Muscle of leg (tissue), 16 donors: ENCODE data around the gene NCEH1. TPM values are rescaled to one million over a fixed set of nuclear protein-coding genes. Genes with fewer than 3 reads are reported as not detected.
"Not testable (repeated sequence)": the region's sequence is repeated elsewhere in the genome, so short reads cannot be mapped to it uniquely, and the experiment has no call there.

Experiments used
- DNase-seq: peaks from one replicate; pipeline ENCODE4 v3.0.0; 2013
- H3K27ac ChIP-seq: one replicate; pipeline ENCODE4 v1.5.1; 2013; ENCODE audit warnings: mild to moderate bottlenecking, low read length, control low read depth
- H3K27me3 ChIP-seq: one replicate; pipeline ENCODE4 v1.6.1; 2013; ENCODE audit warnings: low read length; ENCODE audit not compliant: control insufficient read depth, insufficient read depth
- H3K36me3 ChIP-seq: one replicate; pipeline ENCODE4 v1.6.1; 2013; ENCODE audit warnings: low read length; ENCODE audit not compliant: control insufficient read depth, insufficient read depth
- H3K4me1 ChIP-seq: one replicate; pipeline ENCODE4 v1.6.1; 2013; ENCODE audit warnings: low read length; ENCODE audit not compliant: control insufficient read depth, insufficient read depth
- H3K4me3 ChIP-seq: one replicate; pipeline ENCODE4 v1.5.1; 2013; ENCODE audit warnings: low read length, control low read depth
- H3K9me3 ChIP-seq: replicated peaks from 2 replicates; pipeline ENCODE4 v1.6.1; 2013; ENCODE audit warnings: low read depth, low read length; ENCODE audit not compliant: control insufficient read depth
- WGBS: methylation state at CpG from one replicate; pipeline ENCODE4 v1.1.5; 2013; ENCODE audit warnings: missing lambda C conversion rate; ENCODE audit not compliant: insufficient coverage; 5-methylcytosine and 5-hydroxymethylcytosine counted together
- long read RNA-seq, 11 donors: transcript quantifications; one replicate each; lab custom pipeline, GENCODE V29; 2026
- polyA plus RNA-seq, 8 donors: library from polyadenylated mRNA; unstranded; fragments of 120-200 nt; gene quantifications; one replicate each; pipeline versions ENCODE4 v1.2.1 to v1.2.3, GENCODE V29; 2013; ENCODE audit warnings: inconsistent platforms in 1 of 8, low replicate concordance in 1 of 8; ENCODE audit not compliant: insufficient read length in 8 of 8, insufficient read depth in 1 of 8
- total RNA-seq: library from RNA; stranded (reverse); fragments of 120-200 nt; gene quantifications from one replicate; pipeline ENCODE4 v1.2.4, GENCODE V29; 2013

NCEH1 gene, protein sequence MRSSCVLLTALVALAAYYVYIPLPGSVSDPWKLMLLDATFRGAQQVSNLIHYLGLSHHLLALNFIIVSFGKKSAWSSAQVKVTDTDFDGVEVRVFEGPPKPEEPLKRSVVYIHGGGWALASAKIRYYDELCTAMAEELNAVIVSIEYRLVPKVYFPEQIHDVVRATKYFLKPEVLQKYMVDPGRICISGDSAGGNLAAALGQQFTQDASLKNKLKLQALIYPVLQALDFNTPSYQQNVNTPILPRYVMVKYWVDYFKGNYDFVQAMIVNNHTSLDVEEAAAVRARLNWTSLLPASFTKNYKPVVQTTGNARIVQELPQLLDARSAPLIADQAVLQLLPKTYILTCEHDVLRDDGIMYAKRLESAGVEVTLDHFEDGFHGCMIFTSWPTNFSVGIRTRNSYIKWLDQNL
- total RNA-seq, result 1.3 TPM
- polyA plus RNA-seq, result 1 to 10 TPM; 1.4 to 2.6 (median 1.8) TPM
- long read RNA-seq, donor 1, result 0 reads
- long read RNA-seq, donor 2, result 0 reads
- long read RNA-seq, donor 3, result 0 reads
- long read RNA-seq, donor 4, full-length matches to known transcripts, result 2 of 2 reads
- long read RNA-seq, donor 4, partial matches to known transcripts, result 0 of 2 reads
- long read RNA-seq, donor 4, other reads (novel, unspliced or antisense), result 0 of 2 reads
- long read RNA-seq, donor 5, full-length matches to known transcripts, result 2 of 2 reads
- long read RNA-seq, donor 5, partial matches to known transcripts, result 0 of 2 reads
- long read RNA-seq, donor 5, other reads (novel, unspliced or antisense), result 0 of 2 reads
- long read RNA-seq, donor 6, full-length matches to known transcripts, result 3 of 3 reads
- long read RNA-seq, donor 6, partial matches to known transcripts, result 0 of 3 reads
- long read RNA-seq, donor 6, other reads (novel, unspliced or antisense), result 0 of 3 reads
- long read RNA-seq, donor 7, result 0 reads
- long read RNA-seq, donor 8, result 0 reads
- long read RNA-seq, donor 9, result 0 reads
- long read RNA-seq, donor 10, full-length matches to known transcripts, result 1 of 1 reads
- long read RNA-seq, donor 10, partial matches to known transcripts, result 0 of 1 reads
- long read RNA-seq, donor 10, other reads (novel, unspliced or antisense), result 0 of 1 reads
- long read RNA-seq, donor 11, full-length matches to known transcripts, result 1 of 1 reads
- long read RNA-seq, donor 11, partial matches to known transcripts, result 0 of 1 reads
- long read RNA-seq, donor 11, other reads (novel, unspliced or antisense), result 0 of 1 reads

DNA sequence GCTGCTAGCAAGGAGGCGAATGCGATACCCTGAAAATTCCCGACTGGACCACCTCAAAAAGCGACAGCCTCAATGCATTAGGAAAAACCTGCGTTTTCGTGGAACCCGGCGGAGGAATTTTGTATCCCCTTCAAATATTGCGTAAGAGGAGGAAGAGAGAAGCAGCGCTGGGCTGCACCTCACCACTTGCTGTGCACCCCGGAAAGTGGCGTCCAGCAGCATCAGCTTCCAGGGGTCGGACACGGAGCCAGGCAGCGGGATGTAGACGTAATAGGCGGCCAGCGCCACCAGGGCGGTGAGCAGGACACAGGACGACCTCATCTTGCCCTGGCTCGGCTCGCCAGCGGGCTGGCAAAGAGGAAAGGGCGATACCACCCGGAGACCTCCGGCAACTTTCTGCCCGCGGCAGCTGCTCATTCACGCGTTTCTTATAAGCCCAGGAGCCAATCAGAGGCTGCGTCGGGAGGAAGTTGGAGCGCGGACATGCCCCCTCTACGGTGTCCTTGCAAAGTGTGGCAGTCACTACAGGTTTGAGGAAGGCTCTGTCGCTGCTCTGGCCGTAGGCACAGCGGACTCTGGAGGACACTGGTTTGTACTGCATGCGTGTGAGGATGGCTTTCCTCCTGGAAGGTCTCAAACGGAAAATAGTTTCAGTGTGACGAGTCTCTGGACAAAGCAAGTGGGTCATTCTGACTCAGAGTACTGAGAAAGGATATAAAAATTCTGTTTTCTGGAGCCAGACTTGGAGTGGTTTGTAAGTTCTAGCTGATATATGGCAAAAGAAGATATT, at the start of gene NCEH1:
Gene NCEH1 (minus strand): TSS at position 404 of the 790 bp plus-strand sequence. CDS start 83 bp downstream, at position 321.
- peak within 1 kb of the TSS; percentile 75 for H3K4me3 ChIP-seq
- H3K4me1 ChIP-seq, result peaks cover 8% of the 10 kb centered on the region

DNA sequence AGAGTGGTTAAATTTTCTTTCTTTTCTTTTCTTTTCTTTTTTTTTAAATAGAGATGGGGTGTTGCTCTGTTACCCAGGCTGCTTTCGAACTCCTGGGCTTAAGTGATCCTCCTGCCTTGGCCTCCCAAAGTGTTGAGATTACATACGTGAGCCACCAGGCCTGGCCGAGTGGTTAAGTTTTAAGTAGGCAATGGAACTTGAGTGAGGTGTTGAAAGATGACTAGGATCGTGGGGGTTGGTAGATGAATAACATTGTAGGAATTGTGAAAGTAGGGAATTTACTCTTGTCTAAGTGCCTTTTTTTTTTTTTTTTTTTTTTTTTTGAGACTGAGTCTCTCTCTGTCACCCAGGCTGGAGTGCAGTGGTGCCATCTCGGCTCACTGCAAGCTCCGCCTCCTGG, 49.5 kb upstream of the NCEH1 start:
- H3K4me1 ChIP-seq, H3K27ac ChIP-seq, H3K4me3 ChIP-seq, H3K27me3 ChIP-seq, DNase-seq, H3K36me3 ChIP-seq, H3K9me3 ChIP-seq: not testable (repeated sequence)
- WGBS, result 100% methylated on average over 5 of the region's 6 CpGs

More for the DNA sequence above, at the start of gene NCEH1:
- peak; percentile 97 for DNase-seq
- Histone ChIP-seq H3K27me3 (no peaks in the 10 kb centered on the region), H3K36me3 (no peaks in the 10 kb centered on the region), H3K9me3 (no peaks in the 10 kb centered on the region), H3K27ac (peak within 1 kb of the TSS; percentile 89)
- WGBS, result under 1% methylated on average over 37 of the region's 41 CpGs

DNA sequence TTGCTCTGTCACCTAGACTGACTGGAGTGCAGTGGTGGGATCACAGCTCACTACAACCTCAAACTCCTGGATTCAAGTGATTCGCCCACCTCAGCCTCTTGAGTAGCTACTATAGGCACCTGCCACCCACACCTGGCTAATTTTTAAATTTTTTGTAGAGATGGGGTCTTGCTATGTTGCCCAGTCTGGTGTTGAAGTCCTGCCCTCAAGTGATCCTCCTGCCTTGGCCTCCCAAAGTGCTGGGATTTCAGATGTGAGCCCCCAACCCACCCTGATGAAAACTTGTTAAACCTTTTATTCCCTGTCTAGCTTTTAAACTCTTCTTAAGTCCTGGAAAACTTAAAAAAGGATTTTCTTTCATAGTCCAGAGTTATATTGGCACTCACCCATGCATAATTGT, 42.3 kb upstream of the NCEH1 start:
- H3K4me3 ChIP-seq, result no peak overlapping the region
- DNase-seq, result no peak
- H3K27me3 ChIP-seq, result no peaks in the 10 kb centered on the region
- H3K4me1 ChIP-seq, result peaks cover 5% of the 10 kb centered on the region
- no peak overlapping the region for H3K27ac ChIP-seq
- peaks cover 3% of the 10 kb centered on the region for H3K36me3 ChIP-seq
- no CpG with 5 or more reads among the region's 1 CpG for WGBS
- no peaks in the 10 kb centered on the region for H3K9me3 ChIP-seq

DNA sequence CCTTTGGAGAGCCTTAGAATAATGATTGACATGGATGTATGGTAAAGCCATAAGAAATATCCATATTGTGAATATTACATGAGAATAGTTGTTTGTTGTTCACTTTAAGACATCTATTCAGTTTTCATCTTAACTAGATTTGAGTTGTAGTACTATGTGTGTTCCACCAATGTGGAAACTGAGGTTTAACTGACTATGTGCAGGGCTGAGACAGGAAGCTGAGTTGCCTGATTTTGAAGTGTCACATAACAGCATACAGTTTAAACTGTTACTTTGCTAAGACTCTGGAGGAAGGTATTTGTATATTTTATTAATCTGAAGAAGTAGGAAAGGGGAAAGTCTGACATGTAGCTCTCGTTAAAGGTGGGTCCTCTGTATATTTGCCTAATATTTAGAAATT, 41.8 kb upstream of the NCEH1 start:
- WGBS, result no CpG with 5 or more reads among the region's 1 CpG
- Histone ChIP-seq H3K36me3 (peaks cover 3% of the 10 kb centered on the region), H3K27me3 (no peaks in the 10 kb centered on the region), H3K27ac (no peak overlapping the region), H3K4me1 (peaks cover 5% of the 10 kb centered on the region), H3K9me3 (no peaks in the 10 kb centered on the region), H3K4me3 (no peak overlapping the region)
- DNase-seq, result no peak

DNA sequence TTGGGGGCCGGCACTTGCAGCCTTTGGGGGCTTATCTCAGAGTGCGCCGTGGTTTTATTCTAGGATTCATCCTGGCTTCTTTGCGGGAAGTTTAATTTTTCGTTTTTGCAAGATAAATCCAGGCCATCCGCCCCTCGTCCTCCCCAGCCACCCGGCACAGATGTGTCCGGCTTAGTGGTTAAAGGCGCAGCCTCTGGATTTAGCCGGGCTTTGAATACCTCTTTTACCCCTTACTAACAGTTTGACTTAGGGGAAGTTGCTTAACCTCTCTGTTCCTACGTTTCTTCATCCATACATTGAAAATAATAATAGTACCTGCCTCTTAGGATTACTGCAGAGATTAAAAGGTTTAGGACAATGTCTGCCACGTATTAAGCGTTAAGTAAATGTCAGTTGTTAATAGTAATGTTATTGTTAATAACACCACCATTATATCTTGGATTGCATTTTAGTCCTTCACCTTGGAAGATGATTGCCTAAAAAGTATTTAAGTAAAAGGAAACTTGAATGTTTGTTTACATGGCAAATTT, 40.4 kb upstream of the NCEH1 start:
- H3K4me1 ChIP-seq, result peaks cover 5% of the 10 kb centered on the region
- peaks cover 3% of the 10 kb centered on the region for H3K36me3 ChIP-seq
- H3K27me3 ChIP-seq, result no peaks in the 10 kb centered on the region
- H3K27ac ChIP-seq, result peak overlapping the region; percentile 90
- peak overlapping the region; percentile 90 for H3K4me3 ChIP-seq
- H3K9me3 ChIP-seq, result no peaks in the 10 kb centered on the region
- no peak for DNase-seq
- 0% methylated on average over 6 of the region's 14 CpGs for WGBS

DNA sequence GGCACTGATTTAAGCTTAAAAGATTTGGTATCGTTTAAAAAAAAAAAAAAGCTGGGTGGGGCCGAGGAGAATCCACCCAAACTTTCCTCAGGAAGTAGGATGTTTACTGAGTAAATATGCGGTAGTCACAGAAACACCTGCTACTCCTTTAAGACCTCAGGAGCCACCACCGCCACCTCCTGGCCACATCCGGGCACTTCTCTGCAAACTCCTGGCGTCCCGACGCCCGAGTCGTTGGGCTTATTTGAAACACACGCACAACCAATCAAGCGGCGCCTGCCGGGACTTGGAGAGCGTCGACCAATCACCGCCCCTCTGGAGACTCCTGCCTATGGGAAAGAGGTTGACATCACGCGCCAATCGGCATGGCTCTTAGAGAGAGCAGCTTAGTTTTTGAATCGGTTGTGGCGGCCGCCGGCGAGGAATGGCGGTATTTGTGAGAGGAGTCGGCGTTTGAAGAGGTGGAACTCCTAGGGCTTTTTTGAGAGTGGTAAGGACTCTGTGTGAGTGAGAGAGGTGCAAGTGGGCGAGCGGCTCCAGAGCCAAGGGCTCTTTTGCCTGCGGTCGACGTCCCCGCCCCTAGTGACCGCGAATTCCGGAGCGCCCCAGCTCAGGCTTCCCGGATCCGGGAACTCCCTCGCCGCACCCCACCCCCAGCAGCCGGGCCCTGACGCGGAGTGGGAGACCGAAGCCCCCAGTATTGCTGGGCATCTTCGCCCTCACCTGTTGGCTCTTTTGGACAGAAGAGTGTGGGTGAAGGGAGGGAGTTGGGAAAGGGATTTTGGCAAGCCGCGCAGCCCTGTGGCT, 39.7 kb upstream of the NCEH1 start, which contains the start of gene ECT2:
Gene ECT2 (plus strand): TSS at position 359 of the 807 bp plus-strand sequence. CDS start 3,805 bp downstream, outside the sequence.
- under 1% methylated on average over 34 of the region's 49 CpGs for WGBS
- peak; percentile 100 for DNase-seq
- Histone ChIP-seq H3K9me3 (no peaks in the 10 kb centered on the region), H3K27ac (peak within 1 kb of the TSS; percentile 90), H3K4me1 (peaks cover 5% of the 10 kb centered on the region), H3K27me3 (no peaks in the 10 kb centered on the region), H3K36me3 (no peaks in the 10 kb centered on the region), H3K4me3 (peak within 1 kb of the TSS; percentile 90)

DNA sequence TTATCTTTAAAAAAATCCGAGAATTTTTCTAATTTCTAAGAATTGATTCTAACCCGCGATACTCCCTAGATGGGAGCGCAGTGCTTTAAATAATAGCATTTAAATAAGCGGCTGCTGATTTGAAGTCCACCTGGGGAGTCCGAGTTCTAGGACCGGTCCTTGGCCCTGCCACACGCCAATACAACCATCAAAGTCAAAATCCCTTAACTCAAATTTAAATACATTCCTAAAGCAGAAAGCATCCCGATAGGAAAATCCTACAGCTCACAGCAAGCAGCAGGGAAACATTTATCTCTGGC, 39.2 kb upstream of the NCEH1 start:
- Histone ChIP-seq H3K27me3 (no peaks in the 10 kb centered on the region), H3K9me3 (no peaks in the 10 kb centered on the region), H3K4me3 (peak overlapping the region; percentile 90), H3K27ac (peak overlapping the region; percentile 83), H3K4me1 (peaks cover 5% of the 10 kb centered on the region), H3K36me3 (no peaks in the 10 kb centered on the region)
- DNase-seq, result no peak
- 15% methylated on average over 5 of the region's 9 CpGs for WGBS

DNA sequence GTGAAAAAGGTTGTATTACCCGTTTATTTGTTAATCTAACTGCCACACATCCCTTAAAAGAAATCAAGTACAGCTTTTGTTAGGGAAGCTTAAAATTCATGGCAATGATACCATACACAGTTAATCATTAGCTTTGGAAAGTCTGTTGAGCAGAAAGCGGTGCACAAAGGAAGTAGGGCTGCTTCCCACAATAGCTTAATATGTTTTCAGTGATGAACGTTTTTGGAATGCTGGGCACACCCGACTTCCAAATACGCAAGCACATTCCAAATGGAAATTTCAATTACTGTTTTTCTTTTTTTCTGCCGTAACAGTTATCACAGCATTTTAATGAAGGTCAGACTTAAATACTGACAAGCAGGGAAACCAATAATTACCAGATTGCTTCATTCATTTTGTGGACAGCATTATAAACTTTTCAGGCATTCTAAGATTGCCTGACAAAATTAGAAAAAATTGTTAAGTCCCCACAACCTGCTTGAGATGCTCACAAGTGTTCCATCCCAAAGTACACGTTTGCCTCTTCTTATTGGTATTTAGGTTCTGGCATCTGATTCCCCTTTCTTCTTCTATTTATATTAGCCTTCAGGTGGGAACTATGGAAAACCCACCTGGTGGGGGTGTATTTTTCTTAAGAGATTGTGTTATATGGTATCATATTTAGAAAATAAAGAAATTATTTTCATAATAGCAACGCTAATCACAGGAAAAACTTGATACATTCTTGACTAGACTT, 38.5 kb upstream of the NCEH1 start:
- Histone ChIP-seq H3K27ac (peak overlapping the region; percentile 83), H3K27me3 (no peaks in the 10 kb centered on the region)
- 42% methylated on average over 3 of the region's 8 CpGs for WGBS

More for the DNA sequence above, 38.5 kb upstream of the NCEH1 start:
- Histone ChIP-seq H3K36me3 (no peaks in the 10 kb centered on the region), H3K9me3 (no peaks in the 10 kb centered on the region), H3K4me1 (peaks cover 5% of the 10 kb centered on the region), H3K4me3 (no peak overlapping the region)
- peak; percentile 82 for DNase-seq
